RPMI7951 (cell line): ENCODE data around the gene RAP1GAP. TPM values are rescaled to one million over a fixed set of nuclear protein-coding genes. Genes with fewer than 3 reads are reported as not detected.

Experiments used
- DNase-seq: peaks from one replicate; pipeline ENCODE4 v3.0.0-alpha.2; 2012; ENCODE audit warnings: low read depth
- total RNA-seq: library from RNA; depleted of rRNA; stranded (reverse); fragments of >200 nt; shearing (Covaris generic); gene quantifications from 2 replicates; pipeline ENCODE4 v1.2.3, GENCODE V29; 2014

Gene RAP1GAP
- total RNA-seq, 1 experiment from 2014 or later: 0.96 TPM

- DNase-seq: no peak
These were observed 59.1 kb downstream of the RAP1GAP start for GRCh38 chr1:21610027-21610426.

- DNase-seq: no peak
These were observed 60.4 kb downstream of the RAP1GAP start for GRCh38 chr1:21608798-21609197.

- peak; percentile 23 for DNase-seq
These were observed 61.3 kb downstream of the RAP1GAP start for GRCh38 chr1:21607549-21608529.

- no peak for DNase-seq
These were observed 63.0 kb downstream of the RAP1GAP start for GRCh38 chr1:21605964-21606705.

GRCh38 chr1:21605012-21605715 is 64.0 kb downstream of the RAP1GAP start:
- no peak for DNase-seq

GRCh38 chr1:21604208-21604957 is 64.8 kb downstream of the RAP1GAP start:
- DNase-seq: peak; percentile 49

GRCh38 chr1:21603177-21604138 is 65.7 kb downstream of the RAP1GAP start:
- DNase-seq: no peak

GRCh38 chr1:21601278-21602048 is 67.7 kb downstream of the RAP1GAP start:
- no peak for DNase-seq

GRCh38 chr1:21599402-21599801 is 69.8 kb downstream of the RAP1GAP start:
- no peak for DNase-seq

- DNase-seq: no peak
These were observed 70.3 kb downstream of the RAP1GAP start for GRCh38 chr1:21598904-21599303.

GRCh38 chr1:21598417-21598816 is 70.7 kb downstream of the RAP1GAP start:
- no peak for DNase-seq

GRCh38 chr1:21597753-21598152 is 71.4 kb downstream of the RAP1GAP start:
- no peak for DNase-seq

GRCh38 chr1:21596628-21597027 is 72.5 kb downstream of the RAP1GAP start:
- no peak for DNase-seq

- no peak for DNase-seq
These were observed 73.0 kb downstream of the RAP1GAP start for GRCh38 chr1:21596174-21596573.

GRCh38 chr1:21594935-21595897 is 73.9 kb downstream of the RAP1GAP start:
- peak; percentile 57 for DNase-seq

- DNase-seq: peak; percentile 69
These were observed 74.7 kb downstream of the RAP1GAP start for GRCh38 chr1:21594501-21594900.

- DNase-seq: no peak
These were observed 75.9 kb downstream of the RAP1GAP start for GRCh38 chr1:21593231-21593630.
